Occipital lobe (tissue), 2 donors: ENCODE data around the gene PLCD4. TPM values are rescaled to one million over a fixed set of nuclear protein-coding genes. Genes with fewer than 3 reads are reported as not detected.

Experiments
- DNase-seq: peaks from one replicate; lab custom pipeline; 2025; lab: John Stamatoyannopoulos, UW
- total RNA-seq: library from RNA; depleted of rRNA; stranded (reverse); fragments of >200 nt; gene quantifications from one replicate; pipeline ENCODE4 v1.2.3, GENCODE V29; 2014

Gene PLCD4
- total RNA-seq, 1 donor from 2014 or later, result 0.31 TPM

DNA sequence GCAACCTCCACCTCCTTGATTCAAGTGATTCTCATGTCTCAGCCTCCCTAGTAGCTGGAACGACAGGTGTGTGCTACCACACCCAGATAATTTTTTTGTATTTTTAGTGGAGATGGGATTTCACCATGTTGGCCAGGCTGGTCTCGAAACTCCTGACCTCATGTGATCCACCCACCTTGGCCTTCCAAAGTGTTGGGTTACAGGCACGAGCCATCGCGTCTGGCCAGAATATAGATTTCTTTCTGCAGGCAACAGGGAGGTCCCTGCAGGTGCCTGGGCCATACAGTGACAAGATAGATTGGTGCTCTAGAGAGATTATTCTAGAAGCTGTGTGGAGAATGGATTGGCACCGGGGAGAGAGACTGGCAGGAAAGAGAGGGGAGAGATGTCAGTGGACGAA is 13.3 kb downstream of the PLCD4 start:
- DNase-seq, result no peak

DNA sequence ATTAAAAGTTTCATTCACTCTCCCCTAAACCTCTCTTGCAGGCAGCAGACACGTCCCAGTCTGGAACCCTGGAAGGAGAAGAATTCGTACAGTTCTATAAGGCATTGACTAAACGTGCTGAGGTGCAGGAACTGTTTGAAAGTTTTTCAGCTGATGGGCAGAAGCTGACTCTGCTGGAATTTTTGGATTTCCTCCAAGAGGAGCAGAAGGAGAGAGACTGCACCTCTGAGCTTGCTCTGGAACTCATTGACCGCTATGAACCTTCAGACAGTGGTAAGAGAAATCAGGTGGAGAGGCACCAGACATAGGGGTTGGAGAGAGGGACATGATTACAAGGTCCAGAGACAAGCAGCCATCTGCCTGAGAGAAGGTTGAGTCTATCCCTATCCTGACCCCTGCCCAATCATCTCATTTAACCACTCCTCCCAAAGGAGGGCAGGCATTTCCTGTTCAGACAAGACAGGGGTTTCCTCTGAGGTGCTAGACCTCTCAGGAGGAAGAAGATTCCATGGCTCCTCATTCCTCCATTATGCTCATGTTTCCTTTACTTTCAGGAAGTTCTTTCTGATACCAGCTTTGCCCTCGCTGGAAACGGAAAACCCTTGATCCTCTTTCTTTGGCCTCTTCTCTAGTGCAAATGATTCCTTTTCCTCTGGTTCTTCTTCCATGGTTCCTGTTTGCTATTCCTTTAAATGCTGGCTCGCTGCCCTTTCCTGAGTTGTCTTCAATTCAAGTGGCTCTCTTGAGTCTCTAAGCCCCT is 15.1 kb downstream of the PLCD4 start:
- DNase-seq, result no peak

DNA sequence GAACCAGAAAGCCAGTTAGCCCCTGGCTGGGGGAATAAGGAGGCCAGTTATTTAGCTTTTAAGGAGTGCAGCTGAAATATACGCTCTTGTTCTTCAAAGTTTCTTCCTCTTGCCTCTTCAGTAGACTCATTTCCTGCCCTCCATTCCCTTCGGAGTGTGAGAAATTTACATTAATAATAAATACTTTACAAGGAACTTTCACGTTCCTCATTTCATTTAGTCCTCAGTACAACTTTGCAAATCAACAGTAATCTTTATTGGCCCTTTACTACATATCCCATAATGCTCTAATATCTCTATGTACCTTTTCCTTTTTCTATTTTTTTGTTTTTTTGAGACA is 15.6 kb downstream of the PLCD4 start:
- no peak for DNase-seq

DNA sequence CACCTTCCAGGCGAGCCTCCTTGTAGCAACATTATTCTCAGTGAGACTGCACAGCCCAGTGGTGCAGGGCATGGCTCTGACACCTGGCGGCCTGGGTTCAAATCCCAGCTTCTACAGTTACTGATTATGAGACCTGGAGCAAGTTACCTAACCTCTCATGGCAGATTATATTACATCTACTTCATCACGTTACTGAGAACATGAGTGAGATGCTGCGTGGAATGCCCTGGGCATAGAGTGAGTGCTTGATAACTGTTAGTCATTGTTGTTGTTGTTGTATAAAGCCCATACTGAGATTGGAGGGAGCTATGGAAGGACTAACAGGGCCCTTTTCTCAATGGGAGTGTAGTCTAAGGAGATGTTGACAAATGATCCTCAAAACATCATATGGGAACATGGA is 18.7 kb downstream of the PLCD4 start:
- no peak for DNase-seq

DNA sequence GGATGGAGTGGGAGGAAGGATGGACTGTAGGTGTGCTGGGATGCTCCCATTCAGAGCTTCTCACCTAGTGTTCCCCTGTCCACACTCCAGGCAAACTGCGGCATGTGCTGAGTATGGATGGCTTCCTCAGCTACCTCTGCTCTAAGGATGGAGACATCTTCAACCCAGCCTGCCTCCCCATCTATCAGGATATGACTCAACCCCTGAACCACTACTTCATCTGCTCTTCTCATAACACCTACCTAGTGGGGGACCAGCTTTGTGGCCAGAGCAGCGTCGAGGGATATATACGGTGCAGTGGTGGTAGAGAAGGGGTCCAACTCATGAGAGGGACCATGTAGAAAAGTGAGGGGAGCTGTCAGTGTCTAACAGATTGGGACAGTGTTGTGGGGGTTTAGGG is 20.2 kb downstream of the PLCD4 start:
- DNase-seq, result no peak

DNA sequence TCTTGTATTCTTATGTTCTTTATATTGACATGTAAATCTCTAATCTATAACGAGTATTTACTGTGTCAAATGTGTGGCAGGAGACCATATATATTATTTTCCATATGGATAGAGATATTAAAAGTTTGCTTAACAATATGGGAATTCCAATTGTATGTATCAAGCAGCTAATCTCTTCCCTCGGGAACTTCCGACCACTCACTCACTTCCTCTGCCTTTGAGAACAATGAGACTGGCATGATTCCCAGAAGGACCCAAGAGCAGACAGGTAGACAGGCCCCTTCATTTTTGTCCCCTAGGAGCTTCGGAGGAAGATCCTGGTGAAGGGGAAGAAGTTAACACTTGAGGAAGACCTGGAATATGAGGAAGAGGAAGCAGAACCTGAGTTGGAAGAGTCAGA is 24.1 kb downstream of the PLCD4 start:
- no peak for DNase-seq

DNA sequence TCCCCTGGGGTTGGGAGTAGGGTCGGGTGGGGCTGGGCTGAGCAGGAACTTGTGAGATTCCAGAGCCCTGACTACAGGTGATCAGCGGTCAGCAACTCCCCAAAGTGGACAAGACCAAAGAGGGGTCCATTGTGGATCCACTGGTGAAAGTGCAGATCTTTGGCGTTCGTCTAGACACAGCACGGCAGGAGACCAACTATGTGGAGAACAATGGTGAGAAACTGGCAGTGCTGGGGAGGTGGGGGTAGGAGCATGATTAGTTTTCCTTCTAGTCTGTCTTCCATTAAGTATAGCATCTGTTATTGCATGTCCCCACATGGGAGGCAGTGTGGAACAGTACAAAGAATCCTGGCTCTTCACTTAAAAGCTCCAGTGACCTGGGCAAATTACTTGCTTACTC is 28.0 kb downstream of the PLCD4 start:
- DNase-seq, result no peak

DNA sequence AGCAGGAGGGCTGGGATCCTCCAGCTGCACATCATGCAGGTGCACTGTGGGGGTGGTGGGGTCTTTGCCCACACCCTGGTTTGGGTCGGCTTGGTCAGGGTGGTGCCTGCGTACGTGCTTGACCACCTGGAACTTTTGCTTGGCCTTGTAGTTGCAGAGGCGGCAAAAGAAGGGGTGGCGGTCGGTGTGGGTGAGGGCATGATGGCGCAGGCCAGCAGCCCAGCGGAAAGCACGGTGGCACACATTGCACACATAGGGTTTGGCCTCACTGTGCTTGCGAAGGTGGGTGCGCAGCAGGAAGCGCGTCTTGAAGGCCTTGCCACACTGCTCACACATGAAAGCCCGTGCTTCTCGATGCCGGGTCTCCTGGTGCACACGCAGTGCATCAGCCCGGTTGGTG is 30.7 kb downstream of the PLCD4 start:
- no peak for DNase-seq

DNA sequence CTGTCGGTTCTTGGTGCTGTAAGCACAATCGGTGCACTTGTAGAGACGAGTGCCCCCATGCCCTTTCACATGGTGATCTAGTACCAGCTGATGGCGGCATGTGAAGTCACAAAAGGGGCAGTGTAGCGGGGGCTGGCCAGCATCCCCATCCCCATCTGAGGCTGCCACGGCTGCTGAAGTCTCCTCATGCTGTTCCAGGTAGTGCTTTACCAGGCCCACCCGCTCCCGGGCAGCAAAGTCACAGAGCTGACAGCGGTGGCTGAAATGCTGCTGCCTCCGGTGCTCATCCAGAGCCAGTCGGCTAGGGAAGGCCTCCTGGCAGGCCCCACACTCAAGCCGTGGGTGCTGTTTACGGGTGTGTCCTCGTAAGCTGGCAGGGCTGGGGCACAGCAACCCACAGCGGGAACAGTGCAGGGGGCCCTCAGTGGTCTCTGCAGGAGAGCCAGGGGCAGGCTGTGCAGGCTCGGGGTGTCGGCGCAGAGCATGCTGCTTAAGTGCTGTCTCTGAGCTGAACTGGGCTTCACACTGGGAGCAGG is 34.5 kb downstream of the PLCD4 start:
- DNase-seq, result no peak

DNA sequence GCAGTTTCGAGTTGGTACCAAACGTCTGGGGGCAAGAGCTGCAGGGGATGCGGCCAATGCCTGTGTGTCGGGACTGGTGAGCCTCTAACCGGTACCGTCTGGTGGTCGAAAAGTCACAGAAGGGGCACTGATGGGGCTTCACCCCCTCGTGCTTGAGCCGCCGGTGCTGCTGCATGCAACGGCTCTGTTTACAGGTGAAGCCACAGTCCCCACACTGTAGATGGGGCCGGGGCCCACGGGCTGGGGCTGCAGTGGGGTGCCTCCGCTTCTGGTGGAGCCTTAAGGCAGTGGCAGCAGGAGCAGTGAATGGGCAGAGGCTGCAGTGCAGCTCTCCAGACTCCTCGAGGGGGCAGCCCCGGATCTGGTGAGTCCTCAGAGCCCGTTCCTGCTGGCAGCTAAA is 35.1 kb downstream of the PLCD4 start:
- DNase-seq, result no peak

DNA sequence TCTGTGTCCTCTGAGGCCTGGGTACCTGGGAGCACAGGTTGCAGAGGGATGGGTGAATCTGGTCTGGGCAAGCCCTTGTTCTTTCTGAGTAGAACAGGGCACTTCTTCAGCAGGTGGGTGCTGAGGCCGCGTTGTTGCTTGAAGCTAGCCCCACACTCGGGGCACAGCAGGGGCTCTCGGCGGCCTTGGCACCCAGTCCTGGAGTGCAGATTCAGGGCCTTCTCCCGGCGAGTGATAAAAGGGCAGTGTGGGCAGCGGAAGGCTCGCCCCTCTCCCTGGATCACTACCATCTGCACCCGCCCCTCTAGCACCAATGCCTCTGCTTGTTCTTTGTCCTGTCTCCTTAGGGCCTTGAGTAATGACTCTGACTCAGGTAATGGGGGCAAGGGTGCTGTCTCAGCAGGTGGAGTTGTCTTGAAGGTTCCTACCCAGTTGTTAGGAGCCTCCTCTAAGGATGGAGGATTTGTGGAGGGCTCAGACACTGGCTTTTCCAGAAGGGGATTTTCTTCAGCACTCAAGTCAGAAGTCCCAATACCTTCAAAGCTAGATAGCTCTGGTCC is 36.1 kb downstream of the PLCD4 start:
- no peak for DNase-seq

DNA sequence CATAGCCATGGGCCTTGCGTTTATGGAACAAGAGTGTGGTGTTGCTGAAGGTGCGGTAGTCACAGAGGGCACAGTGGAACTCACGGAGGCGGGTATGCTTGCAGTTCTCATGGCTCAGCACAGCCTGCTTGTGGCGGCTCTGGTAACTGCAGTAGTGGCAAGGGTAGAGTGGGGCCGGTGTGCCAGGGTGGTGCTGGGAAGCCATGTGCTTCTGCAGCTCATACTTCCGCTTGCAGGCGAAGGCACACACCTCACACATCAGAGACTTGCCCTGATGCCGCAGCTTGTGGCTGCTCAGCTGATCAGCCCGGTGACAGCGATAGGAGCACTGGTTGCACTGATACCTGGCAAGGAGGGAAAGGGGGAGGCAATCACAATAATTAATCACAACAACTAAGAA is 37.0 kb downstream of the PLCD4 start:
- DNase-seq, result no peak

DNA sequence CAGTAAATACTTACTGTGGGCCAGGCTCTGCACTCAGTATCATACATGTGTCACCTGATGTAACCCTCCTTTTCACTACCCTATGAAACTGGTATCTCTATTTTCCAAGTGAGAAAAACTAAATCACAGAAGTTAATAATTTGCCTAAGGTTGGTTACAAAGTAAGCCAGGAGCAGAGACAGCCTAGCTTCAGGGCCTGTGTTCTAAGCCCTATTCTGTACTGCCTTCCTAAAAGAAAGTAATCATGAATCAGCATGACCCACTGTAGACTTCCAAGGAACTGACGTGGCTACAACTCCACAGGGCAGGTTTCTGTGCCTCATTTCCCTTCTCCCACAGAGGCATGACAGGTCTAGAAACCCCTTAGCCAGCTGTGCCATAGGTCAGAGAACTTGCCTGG is 37.4 kb downstream of the PLCD4 start:
- DNase-seq, result no peak

DNA sequence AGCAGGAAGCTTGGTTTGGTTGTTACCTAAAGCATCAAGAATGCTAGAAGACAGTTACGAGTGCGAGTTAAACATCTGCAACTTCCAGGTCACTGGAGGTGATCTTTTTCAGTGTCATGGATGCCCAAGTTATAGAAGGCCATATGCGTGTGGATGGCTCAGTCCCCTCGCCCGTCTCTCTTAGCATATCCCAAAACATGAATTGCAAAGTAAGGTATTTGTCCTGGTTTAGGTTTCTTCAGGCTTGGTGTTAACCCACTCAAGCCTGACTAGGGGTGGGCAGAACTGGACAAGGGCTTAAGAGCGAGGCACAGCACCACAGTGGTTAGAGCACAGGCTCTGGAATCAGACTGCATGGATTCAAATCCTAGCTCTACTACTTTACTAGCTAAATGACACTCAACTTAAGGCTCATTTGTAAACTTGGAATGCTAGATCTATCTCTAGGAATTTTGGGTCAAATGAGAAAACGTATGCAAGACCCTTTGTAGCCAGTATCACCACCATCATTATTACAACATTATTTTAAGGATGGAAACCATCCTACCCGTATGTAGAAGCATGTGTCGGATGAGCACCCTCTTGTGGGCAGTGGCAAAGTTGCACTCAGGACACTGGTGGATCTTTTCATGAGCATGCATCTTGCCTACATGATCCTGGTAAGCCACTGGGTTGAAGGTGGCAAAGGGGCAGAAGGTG is 40.5 kb downstream of the PLCD4 start:
- DNase-seq, result no peak

DNA sequence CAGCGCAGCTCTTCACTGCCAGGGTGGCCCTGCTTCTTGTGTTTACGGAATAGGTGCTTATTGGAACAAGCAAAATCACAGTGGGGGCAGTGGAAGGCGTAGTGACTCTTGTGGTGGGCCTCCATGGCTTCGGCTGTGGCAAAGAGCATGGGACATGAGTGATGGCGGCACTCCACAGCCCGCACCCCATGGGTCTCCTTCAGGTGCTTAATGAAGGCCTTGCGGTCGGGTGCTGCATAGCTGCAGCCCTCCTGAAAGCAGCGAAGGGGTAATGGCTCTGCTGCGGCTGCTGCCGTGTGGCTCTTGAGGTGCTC is 41.0 kb downstream of the PLCD4 start:
- no peak for DNase-seq

DNA sequence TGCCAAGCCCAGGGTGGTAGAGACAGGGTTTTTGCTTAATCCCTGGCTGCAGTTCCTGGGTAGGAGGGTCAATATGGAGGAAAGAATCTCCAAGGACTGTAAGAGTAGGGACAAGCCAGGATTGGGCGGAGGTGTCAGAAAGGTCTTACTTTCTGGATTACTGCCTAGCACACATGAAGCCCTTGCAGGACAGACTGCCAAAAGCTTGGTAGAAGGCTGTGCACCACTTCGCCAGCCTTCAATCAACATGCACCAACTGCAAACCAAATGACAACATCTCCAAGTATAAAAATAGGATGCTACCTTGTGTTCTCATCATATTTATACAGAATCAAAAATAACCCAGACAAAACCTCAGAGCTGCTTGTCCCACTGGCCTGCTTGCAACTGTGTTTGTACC is 48.1 kb downstream of the PLCD4 start:
- DNase-seq, result no peak

DNA sequence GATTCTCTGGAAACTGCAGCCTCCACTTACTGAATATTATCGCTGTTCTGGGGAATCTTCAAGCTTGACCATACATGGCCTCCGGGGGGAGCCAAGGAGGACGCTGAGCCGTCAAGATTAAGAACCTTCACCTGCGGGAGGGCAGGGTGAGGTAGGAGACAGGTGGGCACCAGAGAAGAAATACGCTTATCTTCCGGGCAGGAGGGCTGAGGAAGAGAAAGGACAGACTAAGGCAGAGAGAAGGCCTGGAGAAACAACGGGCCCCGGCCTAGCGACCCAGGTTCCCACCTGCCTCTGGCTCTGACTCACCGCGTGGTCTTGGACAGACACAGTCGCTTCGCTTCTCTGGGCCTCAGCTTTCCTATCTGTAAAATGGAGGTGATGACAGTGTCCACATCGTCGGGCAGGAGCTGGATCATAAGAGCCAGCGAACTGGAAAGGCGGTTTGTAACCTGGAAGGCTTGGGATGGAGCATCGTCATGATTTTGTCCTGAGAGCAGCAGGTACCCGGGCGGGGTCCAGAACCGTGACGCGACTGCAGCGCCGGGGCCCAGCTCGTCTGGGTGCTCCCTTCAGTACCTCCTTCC is 51.1 kb downstream of the PLCD4 start:
- no peak for DNase-seq

DNA sequence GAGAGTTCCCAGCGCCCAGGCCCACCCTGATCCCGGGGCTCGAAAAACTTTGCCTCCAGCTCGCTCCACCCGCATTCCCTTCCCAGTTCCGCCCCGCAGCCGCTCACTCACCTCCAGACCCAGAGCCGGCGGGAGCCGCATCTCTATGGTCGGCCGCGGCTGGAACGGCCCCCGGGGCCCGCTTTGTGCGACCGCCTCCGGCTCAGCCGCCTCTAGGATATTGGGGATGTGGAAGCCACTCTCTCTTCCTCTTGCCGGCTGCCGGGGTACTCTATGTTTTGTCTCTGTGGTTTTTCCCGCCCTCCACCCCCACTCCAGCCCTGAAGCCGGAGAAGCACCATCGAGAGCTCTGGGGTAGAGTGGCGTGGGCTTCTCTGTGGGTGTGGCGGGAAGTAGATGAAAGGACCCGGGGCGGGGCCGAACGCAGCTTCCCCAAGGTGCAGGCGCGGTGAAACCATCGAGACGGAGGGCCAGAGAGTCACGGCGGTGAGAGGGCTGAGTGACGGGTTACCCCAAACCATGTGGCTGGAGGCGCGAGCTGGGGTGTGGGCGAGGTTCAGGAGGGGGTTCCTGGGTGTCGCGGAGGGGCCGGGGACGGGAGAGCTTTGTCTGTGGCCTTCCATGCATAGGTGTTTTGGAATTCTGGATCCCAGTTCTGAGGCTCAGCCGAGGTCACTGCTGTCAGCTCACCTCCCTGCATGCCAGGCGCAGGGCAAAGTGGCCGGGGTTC is 51.7 kb downstream of the PLCD4 start, which contains the start of the genes BCS1L and ZNF142:
BCS1L (plus strand) TSS at position 426 of the 730 bp plus-strand sequence. CDS start 1,305 bp downstream, outside the sequence.
ZNF142 (minus strand) TSS at position 366 of the 730 bp plus-strand sequence. CDS start 3,194 bp downstream, outside the sequence.
- peak; percentile 91 for DNase-seq

DNA sequence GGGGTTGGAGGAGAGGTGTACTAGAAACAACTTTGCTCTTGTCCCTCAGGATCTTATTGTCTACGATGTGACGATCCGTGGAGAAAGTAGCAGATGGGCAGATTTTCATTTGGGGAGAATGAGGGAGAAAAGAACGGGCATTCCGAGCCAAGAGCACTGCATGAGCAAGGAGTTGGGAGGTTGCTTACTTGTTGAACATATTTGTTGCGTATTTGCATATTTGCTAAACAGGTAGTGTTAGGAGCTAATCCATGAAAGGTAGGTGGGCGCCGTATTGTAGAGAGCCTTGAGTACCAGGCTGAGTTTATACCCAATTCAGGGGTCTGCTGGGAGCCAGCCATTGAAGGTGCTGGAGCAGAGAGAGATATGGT is 52.3 kb downstream of the PLCD4 start:
- DNase-seq, result no peak

DNA sequence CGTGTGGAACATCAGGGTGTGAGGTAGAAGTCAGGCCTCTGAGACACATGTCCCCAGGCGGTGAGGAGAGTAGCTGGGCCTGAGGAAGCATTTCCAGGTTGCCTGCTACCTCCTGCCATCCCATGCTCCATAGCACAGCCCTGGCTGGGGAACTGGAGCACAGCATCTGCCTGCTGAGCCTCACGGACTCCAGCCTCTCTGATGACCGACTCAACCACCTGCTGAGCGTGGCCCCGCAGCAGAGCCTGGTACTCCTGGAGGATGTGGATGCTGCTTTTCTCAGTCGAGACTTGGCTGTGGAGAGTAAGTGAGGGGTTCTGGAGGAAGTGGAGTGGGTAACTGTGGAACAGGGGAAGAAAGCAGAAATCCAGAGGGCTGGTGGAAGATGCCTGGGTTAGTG is 54.7 kb downstream of the PLCD4 start:
- no peak for DNase-seq

DNA sequence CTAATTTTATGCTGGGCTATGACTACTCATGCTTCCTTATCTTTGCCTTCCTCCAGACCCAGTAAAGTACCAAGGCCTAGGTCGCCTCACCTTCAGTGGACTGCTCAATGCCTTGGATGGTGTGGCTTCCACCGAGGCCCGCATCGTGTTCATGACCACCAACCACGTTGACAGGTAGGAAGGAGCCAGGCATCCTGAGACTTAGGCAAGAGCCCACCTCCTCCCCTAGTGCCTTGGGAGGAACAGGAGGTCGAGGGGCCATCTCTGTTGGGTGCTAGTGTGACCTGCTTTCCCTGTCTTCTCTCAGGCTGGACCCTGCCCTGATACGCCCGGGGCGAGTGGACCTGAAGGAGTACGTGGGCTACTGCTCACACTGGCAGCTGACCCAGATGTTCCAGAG is 55.1 kb downstream of the PLCD4 start:
- no peak for DNase-seq

DNA sequence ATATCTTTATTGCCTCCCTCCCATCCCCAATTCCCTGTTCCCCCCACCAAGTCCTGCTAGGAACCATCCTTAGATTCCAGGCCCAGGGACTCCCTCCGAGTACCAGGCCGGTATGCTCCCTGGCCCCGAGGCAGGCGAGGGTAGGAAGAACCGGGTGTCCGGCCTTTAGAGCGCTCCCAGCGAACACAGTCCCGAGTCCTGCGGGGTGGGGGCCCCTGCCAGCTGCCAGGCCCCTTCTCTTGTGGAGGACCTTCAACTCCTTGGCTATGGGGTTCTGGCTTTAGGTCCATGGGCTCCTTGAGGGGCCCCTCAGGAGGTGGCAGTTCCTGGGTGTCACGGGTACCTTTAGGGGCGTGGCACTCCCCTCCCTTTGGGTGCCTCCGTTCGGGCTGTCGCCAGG is 56.2 kb downstream of the PLCD4 start:
- DNase-seq, result no peak
